Germinal center (tissue), 1 donor: ENCODE data around the gene TLCD2.
A peak's percentile ranks its signal among the peaks of the same experiment; 100 is the strongest.

Experiments used
- DNase-seq: peaks from one replicate; pipeline ENCODE4 v3.0.0; 2012; ENCODE audit warnings: mixed read lengths, low spot score

TLCD2 gene

GRCh38 chr17:1735834-1736347 is 25.7 kb upstream of the TLCD2 start:
- DNase-seq, result no peak

DNA sequence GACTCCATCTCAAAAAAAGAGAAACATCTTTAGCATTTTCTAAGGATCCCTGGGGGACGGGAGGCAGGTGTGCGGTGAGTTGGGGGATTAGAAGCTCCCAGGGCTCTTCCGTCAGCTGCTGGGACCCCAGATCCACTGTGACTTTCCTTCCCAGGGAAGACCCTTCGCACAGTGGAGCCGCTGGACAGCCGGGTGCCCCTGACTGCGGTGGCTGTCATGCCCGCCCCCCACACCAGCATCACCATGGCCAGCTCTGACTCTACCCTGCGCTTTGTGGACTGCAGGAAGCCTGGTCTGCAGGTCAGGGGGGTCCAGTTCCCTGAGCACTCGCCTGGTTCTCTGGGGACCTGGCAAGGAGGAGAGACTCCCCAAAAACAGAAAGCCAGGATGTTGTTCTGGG is 25.2 kb upstream of the TLCD2 start:
- DNase-seq, result no peak

- no peak for DNase-seq
These were observed 23.6 kb upstream of the TLCD2 start for GRCh38 chr17:1733759-1734158.

GRCh38 chr17:1732833-1733321 is 22.7 kb upstream of the TLCD2 start:
- peak; percentile 70 for DNase-seq

- DNase-seq, result no peak
These were observed 22.2 kb upstream of the TLCD2 start for GRCh38 chr17:1732241-1732832.

DNA sequence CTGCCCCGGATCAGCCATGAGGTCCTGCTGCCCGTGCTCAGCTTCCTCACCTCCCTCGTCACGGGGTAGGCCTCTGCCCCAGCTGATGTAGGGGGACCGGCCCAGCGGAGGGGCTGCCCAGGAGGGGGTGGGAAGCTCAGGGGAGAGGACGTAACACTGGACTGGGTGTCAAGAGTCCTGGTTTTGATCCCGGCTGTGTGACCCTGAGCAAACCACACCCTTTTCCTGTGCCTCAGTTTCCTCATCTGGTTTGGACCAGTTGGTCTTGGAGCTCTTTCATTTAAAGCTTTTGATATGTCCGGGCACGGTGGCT is 21.0 kb upstream of the TLCD2 start:
- no peak for DNase-seq

- no peak for DNase-seq
These were observed 20.4 kb upstream of the TLCD2 start for GRCh38 chr17:1730326-1731193.

DNA sequence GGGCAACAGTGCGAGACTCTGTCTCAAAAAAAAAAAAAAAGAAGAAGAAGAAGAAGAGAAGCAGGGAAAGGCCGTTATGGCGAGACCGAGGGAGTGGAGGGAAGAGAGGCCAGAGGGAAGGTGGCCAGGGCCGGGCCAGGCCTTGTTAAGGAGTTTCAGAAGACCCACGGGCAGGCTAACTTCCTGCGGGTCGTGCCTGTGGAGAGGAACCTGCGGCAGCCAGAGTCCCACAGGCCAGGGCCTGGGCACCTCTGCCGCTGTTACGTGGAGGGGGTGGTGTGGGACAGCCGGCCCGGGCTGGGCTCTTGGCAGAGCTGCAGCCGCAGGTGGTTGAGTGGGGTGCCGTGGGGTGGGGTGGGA is 19.8 kb upstream of the TLCD2 start:
- no peak for DNase-seq

GRCh38 chr17:1727876-1728630 is 17.9 kb upstream of the TLCD2 start:
- no peak for DNase-seq

DNA sequence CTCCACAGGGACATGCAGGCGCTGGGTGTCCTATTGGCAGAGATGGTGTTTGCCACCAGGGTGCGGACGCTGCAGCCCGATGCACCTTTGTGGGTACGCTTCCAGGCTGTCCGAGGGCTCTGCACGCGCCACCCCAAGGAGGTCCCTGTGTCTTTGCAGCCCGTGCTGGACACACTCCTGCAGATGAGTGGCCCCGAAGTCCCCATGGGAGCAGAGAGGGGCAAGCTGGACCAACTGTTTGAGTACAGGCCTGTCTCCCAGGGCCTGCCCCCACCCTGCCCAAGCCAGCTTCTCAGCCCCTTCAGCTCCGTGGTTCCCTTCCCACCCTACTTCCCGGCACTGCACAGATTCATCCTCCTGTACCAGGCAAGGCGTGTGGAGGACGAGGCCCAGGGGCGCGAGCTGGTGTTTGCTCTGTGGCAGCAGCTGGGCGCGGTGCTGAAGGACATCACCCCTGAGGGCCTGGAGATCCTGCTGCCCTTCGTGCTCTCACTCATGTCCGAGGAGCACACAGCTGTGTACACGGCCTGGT is 17.1 kb upstream of the TLCD2 start:
- no peak for DNase-seq

GRCh38 chr17:1726626-1727257 is 16.6 kb upstream of the TLCD2 start:
- DNase-seq, result no peak

DNA sequence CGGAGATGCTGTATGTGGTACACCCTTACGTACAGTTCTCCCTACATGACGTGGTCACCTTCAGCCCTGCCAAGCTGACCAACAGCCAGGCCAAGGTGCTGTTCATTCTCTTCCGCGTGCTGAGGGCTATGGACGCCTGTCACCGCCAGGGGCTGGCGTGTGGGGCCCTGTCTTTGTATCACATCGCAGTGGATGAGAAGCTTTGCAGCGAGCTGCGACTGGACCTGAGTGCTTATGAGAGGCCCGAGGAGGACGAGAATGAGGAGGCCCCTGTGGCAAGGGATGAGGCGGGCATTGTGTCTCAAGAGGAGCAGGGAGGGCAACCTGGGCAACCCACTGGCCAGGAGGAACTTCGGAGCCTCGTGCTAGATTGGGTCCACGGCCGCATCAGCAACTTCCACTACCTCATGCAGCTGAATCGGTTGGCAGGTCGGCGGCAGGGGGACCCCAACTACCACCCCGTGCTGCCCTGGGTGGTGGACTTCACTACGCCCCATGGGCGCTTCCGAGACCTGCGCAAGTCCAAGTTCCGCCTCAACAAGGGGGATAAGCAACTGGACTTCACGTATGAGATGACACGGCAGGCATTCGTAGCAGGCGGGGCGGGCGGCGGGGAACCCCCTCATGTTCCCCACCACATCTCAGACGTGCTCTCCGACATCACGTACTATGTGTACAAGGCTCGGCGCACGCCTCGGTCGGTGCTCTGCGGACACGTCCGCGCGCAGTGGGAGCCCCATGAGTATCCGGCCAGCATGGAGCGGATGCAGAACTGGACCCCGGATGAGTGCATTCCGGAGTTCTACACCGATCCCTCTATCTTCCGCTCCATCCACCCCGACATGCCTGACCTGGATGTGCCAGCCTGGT is 15.7 kb upstream of the TLCD2 start:
- no peak for DNase-seq

DNA sequence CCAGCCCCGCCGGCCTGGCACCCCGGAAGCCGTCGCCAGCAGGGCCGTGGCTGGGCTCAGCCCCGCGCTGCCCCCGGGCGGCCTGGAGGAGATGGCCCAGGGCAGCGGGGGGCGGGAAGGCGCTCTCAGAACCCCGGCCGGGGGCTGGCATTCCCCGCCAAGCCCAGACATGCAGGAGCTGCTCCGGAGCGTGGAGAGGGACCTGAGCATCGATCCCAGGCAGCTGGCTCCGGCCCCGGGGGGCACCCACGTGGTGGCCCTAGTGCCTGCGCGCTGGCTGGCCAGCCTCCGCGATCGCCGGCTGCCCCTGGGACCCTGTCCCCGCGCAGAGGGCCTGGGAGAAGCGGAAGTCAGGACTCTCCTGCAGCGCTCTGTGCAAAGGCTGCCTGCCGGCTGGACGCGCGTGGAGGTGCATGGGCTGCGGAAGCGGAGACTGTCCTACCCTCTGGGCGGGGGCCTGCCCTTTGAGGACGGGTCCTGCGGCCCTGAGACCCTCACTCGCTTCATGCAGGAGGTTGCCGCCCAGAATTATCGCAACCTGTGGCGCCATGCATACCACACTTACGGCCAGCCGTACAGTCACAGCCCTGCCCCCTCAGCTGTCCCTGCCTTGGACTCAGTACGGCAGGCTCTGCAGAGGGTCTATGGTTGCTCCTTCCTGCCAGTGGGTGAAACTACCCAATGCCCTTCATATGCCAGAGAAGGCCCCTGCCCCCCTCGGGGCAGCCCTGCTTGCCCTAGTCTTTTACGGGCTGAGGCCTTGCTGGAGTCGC is 14.9 kb upstream of the TLCD2 start:
- DNase-seq, result no peak

GRCh38 chr17:1724351-1724868 is 14.2 kb upstream of the TLCD2 start, which contains the start of gene WDR81:
Gene WDR81 (plus strand): TSS chr17:1724704. CDS start chr17:1724960, 256 bp downstream.
- peak; percentile 91 for DNase-seq

DNA sequence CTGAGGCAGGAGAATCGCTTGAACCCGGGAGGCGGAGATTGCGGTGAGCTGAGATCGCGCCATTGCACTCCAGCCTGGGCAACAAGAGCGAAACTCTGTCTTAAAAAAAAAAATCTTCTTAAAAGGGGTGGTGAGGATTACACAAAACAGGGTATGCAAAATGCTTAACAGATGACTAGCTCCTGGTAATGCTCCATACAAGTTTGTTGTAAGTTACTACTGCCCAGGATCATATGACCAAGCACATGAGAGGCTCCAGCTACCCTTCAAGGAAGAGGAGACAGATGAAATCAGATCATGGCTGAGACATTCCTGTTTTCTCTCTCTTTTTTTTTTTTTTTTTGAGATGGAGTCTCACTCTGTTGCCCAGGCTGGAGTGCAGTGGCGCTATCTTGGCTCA is 11.8 kb upstream of the TLCD2 start:
- DNase-seq, result peak; percentile 57

- peak; percentile 41 for DNase-seq
These were observed 10.7 kb upstream of the TLCD2 start for GRCh38 chr17:1720856-1721386.

DNA sequence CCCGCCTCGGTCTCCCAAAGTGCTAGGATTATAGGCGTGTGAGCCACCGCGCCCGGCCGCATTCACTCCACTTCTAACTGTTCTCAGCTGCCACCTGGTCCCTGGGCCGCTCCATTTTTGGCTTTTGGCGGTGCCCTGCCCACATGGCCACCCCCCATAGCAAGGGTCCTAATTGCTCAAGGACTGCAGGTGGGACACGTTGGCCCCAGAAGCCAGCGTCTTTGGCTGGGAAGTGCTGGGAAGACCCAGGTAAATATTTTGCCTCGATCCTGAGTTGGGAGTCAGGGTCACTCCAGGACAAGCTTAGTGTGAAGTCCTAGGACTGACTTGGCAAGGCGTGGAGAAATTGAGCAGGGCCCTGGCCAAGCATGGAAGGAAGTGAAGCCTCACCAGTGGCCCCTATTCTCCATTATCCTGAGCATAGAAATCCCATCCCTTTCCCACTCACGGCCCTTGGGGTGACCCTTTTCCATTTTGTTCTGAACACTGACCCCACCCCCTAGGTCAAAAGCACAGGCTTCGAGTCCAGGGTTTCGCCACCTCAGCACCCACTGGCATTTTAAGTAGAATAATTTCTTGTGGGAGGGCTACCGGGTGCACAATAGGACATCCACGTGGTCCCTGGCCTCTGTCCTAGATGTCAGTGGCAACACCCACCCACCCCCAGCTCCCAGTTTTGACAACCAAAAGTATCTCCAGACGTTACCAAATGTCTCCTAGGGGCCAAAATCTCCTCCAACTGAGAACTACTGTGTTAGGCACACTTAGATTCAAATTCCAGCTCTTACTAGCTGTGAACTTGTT is 8.4 kb upstream of the TLCD2 start:
- DNase-seq, result no peak

DNA sequence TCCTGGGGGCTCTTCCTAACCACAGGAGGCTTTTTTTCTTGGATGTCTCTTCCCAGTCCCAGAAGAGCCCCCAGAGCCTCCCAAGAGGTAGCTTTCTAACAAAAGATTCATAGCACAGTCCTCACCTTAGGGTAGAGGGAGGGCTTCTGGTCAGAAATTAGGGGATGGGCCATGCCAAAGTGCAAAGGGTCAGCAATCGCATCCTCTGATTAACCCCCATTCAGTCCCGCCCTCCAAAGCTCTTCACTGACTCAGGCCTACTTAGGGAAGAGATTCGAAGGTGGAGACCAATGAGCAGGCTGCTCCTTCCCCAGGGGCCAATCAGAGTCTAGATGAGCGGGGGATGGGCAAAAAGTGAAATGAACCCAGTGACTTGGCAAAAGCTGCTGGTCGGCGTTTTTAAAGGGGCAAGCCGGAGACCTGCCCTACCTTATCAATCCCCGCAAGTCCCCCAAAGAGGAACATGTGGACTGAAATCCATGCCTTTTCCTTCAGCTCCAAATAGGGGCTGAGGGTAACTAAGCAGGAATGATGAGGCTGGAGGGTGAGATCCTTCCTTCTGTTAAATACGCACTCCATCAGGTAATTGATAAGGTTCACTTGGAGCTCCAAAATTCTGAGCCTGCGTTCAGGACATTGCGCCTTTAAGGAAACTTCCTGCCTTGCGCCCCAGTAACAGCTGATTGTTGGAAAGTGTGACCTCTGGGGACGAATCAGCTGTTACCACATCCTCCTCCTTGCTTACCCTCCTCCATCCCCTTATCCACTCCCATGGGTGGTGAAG is 6.9 kb upstream of the TLCD2 start:
- DNase-seq, result peak; percentile 95
